HG03045 (cell line): ENCODE data around the gene SUCO.
A peak's percentile ranks its signal among the peaks of the same experiment; 100 is the strongest.
"Not testable (repeated sequence)": the region's sequence is repeated elsewhere in the genome, so short reads cannot be mapped to it uniquely, and the experiment has no call there.

Experiments used
- ATAC-seq: cut with Tn5 transposase; IDR thresholded peaks from one replicate; pipeline ENCODE4 v1.9.1; 2021; ENCODE audit warnings: mild to moderate bottlenecking, moderate library complexity; ENCODE audit not compliant: unreplicated experiment

The SUCO gene, protein sequence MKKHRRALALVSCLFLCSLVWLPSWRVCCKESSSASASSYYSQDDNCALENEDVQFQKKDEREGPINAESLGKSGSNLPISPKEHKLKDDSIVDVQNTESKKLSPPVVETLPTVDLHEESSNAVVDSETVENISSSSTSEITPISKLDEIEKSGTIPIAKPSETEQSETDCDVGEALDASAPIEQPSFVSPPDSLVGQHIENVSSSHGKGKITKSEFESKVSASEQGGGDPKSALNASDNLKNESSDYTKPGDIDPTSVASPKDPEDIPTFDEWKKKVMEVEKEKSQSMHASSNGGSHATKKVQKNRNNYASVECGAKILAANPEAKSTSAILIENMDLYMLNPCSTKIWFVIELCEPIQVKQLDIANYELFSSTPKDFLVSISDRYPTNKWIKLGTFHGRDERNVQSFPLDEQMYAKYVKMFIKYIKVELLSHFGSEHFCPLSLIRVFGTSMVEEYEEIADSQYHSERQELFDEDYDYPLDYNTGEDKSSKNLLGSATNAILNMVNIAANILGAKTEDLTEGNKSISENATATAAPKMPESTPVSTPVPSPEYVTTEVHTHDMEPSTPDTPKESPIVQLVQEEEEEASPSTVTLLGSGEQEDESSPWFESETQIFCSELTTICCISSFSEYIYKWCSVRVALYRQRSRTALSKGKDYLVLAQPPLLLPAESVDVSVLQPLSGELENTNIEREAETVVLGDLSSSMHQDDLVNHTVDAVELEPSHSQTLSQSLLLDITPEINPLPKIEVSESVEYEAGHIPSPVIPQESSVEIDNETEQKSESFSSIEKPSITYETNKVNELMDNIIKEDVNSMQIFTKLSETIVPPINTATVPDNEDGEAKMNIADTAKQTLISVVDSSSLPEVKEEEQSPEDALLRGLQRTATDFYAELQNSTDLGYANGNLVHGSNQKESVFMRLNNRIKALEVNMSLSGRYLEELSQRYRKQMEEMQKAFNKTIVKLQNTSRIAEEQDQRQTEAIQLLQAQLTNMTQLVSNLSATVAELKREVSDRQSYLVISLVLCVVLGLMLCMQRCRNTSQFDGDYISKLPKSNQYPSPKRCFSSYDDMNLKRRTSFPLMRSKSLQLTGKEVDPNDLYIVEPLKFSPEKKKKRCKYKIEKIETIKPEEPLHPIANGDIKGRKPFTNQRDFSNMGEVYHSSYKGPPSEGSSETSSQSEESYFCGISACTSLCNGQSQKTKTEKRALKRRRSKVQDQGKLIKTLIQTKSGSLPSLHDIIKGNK (N-terminal part only)

DNA sequence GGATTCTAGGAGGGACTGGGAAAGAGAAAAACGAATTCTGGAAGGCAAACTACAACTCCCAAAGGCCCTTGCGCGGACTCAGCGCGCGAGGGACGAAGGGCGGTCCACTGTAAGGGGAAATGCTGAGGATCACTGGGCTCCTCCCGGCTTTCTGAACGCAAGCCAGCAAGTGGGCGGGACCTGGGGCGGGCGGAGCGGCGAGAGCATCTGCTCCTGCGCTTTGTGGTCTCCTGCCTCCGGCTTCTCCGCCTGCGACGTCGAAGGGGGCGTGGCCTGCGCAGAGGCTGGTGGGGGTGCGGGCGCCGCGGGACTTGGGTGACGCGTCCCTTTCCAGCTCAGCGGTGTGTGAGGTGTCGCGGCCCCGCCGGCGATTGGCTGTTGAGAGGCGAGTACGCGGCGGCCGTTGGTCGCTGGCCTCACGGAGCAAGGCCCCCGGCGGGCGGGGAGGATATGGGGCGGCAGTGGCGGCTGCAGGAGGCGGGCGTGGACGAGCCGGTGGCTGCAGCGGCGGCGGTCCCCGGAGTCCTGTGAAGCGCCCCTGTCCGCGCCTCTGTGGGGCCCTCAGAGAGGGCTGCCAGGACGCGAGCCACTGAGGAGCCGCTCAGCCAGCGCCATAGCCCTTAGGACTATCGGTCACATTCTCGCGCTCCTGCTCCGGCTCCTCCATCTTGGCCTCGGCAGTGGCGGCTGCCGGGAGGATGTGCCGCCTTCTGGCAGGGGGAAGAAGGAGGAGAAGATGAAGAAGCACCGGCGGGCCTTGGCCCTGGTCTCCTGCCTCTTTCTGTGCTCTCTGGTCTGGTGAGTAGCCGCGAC is at the start of gene SUCO:
Gene SUCO (plus strand): TSS at position 451 of the 813 bp plus-strand sequence. CDS start 286 bp downstream, at position 737.
- peak; percentile 91 for ATAC-seq

DNA sequence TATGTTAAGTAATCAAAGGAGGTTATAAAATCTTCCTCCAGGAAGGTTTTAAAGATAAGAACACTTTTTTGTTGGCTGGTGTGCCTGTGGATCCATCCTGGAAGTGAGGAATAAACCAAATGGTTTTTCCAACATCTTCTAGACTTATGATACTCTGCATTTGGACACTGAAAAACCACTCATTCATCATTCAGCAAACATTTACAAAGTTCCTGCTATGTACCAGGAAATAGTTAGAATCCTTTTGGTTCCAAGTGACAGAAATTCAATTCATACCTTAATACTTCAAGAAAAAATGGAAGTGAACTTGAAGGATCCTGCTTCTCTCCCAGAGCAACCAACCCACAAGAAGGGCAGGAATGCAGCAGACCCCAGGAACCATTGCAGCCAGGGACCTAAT is 49.5 kb upstream of the SUCO start:
- ATAC-seq: no peak

DNA sequence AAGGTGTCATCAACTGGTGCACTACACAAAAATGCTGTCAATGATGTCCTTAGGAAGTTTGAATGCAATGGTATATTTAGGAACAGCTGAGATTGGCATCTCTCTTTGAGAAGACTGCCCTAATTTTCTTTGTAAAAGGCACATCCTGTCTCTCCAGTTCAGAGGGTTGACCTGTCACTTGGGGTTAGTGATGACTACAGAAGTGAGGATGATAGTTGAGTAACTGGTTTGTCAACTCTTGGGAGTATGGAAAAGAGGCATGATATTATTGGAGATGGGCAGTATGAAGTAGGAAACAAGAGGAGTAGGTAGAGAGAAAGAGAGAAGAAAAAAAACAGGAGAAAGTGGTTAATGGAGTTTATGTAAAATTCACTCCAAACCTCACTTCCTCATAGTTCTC is 48.7 kb upstream of the SUCO start:
- ATAC-seq: no peak

DNA sequence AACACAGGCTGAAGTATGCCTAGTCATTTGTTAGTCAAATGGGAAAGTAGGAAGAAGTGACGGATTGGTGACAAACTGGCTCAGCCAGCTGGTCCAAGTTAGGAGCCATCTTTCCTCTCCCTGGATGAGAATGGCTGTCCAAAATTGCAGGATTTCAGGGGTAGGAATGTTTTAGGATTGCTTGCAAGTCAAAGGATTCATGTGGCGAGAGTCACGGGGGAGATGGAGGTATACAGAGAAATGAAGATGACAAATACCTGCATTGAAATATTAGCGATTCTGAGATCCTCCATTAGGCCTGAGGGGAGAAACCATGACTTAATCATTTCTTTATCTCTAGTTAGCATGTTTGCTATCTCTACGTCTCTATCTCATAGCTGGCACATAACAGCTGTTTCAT is 47.3 kb upstream of the SUCO start:
- no peak for ATAC-seq

DNA sequence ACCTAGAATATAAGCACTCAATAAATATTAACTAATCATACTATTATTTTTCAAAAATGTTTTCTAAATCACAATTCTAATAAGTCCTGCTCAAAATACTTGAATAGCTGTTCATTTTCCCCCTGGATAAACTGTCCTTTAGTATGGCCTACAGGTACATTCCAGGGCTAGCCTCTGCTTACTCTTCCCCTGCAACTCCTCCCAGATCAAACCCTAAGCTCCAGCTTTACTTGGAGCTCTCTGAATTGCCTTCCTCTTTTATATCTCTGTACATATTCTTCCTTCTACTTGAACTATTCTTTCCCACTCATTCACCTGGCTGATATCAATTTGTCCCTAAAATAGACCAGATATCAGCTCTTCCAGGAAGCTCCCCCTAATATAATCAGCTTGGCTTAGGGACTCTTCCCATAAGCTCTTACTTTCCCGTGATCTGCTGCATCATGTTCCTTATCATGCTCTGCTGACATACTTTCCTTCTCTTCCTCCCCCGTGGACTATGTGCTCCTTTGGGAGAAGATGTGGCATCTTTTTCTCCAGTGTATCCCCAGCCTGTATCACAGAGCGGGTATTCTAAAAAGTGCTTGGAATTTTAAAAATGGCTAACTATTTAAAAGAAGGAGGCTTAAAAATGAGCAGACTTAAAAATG is 46.0 kb upstream of the SUCO start:
- no peak for ATAC-seq

DNA sequence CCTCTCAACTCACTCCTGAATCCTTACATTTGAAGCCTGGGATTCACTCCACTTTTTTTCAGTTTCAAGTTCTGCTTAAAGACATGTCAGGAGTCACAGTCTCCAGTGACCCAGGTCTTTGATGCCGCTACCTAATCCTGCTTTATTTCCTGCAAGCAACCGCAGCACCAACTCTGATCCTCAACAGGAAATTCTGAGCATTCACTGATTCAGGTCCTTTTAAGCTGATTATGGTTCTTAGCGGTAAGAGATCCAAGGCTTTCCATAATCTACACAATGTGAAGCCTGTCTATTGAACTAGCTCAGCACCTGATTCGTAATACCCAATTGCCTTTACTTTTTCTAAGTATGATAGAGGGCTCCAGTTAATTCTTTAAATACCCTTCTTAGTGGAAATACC is 45.4 kb upstream of the SUCO start:
- no peak for ATAC-seq

- no peak for ATAC-seq
Observed at GRCh38 chr1:172488393-172488792, 44.6 kb upstream of the SUCO start.

DNA sequence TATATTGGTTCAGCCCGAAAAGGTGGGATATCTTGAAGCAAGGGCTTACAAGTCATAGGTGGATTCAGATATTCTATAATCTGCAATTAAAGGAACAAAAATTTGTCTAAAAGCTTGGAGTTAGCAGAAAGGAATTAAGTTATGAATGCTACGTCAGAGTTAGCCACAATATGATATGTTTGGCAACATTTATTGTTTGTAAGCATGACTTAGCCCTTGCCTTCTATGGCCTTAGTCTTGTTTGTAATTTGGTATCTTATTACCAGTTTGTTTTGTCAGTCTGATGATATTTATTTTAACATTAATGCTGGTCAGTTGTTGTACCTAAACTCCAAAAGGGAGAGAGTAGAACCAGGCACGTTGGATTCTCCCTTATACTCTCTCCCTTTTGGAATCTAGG is 43.1 kb upstream of the SUCO start:
- no peak for ATAC-seq

DNA sequence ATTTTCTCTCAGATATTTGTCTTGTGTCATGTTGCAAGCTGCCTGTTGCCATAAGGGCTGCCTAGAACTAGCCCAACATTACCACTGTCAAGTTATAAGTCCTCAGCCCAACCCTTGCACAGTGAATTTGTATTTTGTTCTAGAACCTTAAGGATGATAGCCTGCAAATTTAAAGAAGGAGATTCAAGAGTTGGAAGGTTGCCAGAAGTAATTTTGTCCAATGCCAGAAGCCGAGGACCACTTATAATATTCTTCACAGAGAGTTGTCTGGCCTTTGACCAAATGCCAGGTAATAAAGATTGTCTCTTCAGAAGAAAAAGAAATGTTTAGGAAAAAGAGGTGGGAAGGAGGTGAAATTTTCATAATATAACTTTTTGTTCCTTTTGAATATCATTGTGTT is 40.5 kb upstream of the SUCO start:
- no peak for ATAC-seq

- ATAC-seq: no peak
Observed at GRCh38 chr1:172494166-172494565, 38.8 kb upstream of the SUCO start.

DNA sequence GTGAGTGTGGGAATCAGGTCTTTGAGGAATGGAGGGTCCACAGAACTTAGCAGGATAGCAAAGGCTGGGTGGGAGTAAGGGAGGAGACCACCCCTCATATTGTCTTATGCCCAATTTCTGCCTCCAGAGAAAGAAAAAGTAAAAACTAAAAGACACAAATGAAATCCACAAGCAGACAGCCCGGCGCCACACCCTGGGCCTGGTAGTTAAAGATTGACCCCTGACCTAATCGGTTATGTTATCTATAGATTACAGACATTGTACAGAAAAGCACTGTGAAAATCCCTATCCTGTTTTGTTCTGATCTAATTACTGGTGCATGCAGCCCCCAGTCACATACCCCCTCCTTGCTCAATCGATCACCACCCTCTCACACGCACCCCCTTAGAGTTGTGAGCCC is 36.8 kb upstream of the SUCO start:
- not testable (repeated sequence) for ATAC-seq

GRCh38 chr1:172496678-172497077 is 36.3 kb upstream of the SUCO start:
- no peak for ATAC-seq

GRCh38 chr1:172497230-172497629 is 35.7 kb upstream of the SUCO start:
- no peak for ATAC-seq

GRCh38 chr1:172498857-172499256 is 34.1 kb upstream of the SUCO start:
- no peak for ATAC-seq

GRCh38 chr1:172499636-172500141 is 33.3 kb upstream of the SUCO start:
- ATAC-seq: no peak

DNA sequence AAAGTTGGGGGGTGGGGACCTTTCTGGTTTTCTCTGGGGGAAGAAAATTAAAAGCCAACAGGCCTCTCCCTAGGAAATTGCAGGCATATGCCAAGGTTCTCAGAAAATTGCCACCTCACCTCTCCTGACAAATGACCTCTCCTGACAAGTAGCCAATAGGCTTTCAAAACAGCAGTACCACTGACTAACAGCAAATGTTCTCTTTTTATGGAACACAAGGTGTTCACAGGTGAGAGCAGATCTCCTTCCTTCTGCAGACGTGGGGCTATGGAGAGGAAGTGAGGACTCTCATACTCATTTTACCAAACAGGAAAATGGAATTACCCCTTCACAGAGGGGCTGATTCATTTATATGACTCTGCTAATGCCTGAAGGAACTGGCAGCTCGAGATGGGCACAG is 32.7 kb upstream of the SUCO start:
- no peak for ATAC-seq

DNA sequence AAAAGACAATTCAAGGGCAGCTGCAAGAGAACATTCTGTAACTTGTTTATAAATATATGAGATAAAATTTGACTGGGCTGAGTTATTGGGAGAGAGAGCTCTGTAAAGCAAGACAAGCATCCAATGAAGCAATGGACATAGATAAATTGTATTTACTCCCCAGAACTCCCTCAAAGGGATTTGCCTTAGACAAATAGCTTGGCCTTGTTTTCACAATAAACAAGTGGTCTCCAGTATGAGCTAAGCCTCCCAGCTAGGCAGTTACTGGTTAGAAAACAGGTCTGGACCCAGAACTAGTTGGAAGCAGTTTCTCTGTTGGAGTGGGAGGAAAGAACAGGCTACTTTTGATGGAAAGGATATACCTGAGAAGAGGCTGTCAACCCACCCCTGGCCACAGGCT is 25.2 kb upstream of the SUCO start:
- no peak for ATAC-seq

DNA sequence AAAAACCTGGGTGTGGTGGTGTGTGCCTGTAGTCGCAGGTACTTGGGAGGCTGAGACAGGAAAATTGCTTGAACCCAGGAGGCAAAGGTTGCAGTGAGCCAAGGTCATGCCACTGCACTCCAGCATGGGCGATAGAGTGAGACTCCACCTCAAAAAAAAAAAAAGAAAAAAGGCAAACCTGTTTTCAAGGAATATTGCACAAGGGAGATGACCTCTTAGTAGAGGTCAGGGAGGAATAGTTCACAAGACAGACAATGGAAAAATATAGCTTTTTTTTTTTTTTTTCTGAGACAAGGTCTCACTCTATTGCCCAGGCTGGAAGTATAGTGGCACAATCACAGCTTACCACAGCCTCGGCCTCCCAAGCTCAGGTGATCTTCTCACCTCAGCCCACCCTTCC is 22.5 kb upstream of the SUCO start:
- ATAC-seq: no peak

DNA sequence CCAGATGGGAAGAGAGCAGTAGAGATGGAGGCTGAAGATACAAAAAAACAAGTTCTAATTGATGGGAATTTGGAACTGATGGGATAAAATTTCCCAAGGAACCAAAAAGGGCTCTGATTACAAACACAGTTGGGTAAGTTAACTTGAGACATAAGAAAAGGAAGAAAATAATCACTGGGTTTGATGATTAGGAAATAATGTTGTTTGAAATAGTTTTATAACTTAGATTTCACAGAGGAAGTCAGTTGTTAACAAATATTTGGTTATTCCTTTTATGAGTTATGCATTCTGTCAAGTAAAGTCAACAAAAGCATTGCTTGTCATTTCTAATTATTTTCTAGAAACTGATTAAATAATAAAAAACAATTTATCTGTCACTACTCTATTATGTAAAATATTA is 20.4 kb upstream of the SUCO start:
- ATAC-seq: no peak

- no peak for ATAC-seq
Observed at GRCh38 chr1:172513479-172513878, 19.5 kb upstream of the SUCO start.
